HEK293T (cell line): ENCODE data around the gene THAP6.
"Not testable (repeated sequence)": the region's sequence is repeated elsewhere in the genome, so short reads cannot be mapped to it uniquely, and the experiment has no call there.

ENCODE experiments used
- CTCF ChIA-PET: fragments of 350-600 bp; formaldehyde crosslinking; extraction: SDS; loops from one replicate; lab custom pipeline; 2021; ENCODE audit warnings: antibody characterized with exemption, inconsistent platforms; lab: Yijun Ruan, JAX
- POLR2A ChIA-PET: fragments of 350-600 bp; formaldehyde crosslinking; extraction: SDS; loops from one replicate; lab custom pipeline; 2020; ENCODE audit warnings: antibody characterized with exemption, inconsistent platforms; lab: Yijun Ruan, JAX
- DNase-seq: peaks from one replicate; pipeline ENCODE4 v3.0.0; 2012; ENCODE audit warnings: mixed read lengths; ENCODE audit errors: extremely low spot score
- ARNT ChIP-seq: fragments of 450-650 bp; IDR thresholded peaks from 2 replicates; pipeline ENCODE4 v1.6.1; 2017; ENCODE audit warnings: mild to moderate bottlenecking
- BHLHE40 ChIP-seq: fragments of 450-650 bp; IDR thresholded peaks from 2 replicates; pipeline ENCODE4 v1.6.1; 2016; ENCODE audit warnings: mild to moderate bottlenecking, moderate library complexity, borderline replicate concordance
- CTBP1 ChIP-seq: fragments of 450-650 bp; IDR thresholded peaks from 2 replicates; pipeline ENCODE4 v1.6.1; 2016; ENCODE audit warnings: borderline replicate concordance
- ELF4 ChIP-seq: fragments of 450-650 bp; IDR thresholded peaks from 2 replicates; pipeline ENCODE4 v1.6.1; 2017; ENCODE audit warnings: antibody characterized with exemption
- FOXA1 ChIP-seq: fragments of 450-650 bp; IDR thresholded peaks from 2 replicates; pipeline ENCODE4 v1.6.1; 2016; ENCODE audit warnings: mild to moderate bottlenecking
- FOXK2 ChIP-seq: fragments of 450-650 bp; IDR thresholded peaks from 2 replicates; pipeline ENCODE4 v1.6.1; 2016; ENCODE audit warnings: mild to moderate bottlenecking
- FOXM1 ChIP-seq: fragments of 450-650 bp; IDR thresholded peaks from 2 replicates; pipeline ENCODE4 v1.6.1; 2017; ENCODE audit warnings: mild to moderate bottlenecking, borderline replicate concordance
- HDGF ChIP-seq: fragments of 450-650 bp; IDR thresholded peaks from 2 replicates; pipeline ENCODE4 v1.6.1; 2017; ENCODE audit warnings: antibody characterized with exemption, borderline replicate concordance
- L3MBTL2 ChIP-seq: fragments of 450-650 bp; conservative IDR thresholded peaks from 2 replicates; pipeline ENCODE4 v1.6.1; 2016; ENCODE audit warnings: mild to moderate bottlenecking
- LEF1 ChIP-seq: fragments of 450-650 bp; IDR thresholded peaks from 2 replicates; pipeline ENCODE4 v1.6.1; 2017; ENCODE audit warnings: mild to moderate bottlenecking, borderline replicate concordance
- NFRKB ChIP-seq: fragments of 450-650 bp; IDR thresholded peaks from 2 replicates; pipeline ENCODE4 v1.6.1; 2016; ENCODE audit warnings: mild to moderate bottlenecking, moderate library complexity
- SP1 ChIP-seq: fragments of 450-650 bp; IDR thresholded peaks from 2 replicates; pipeline ENCODE4 v1.6.1; 2017
- SUZ12 ChIP-seq: fragments of 450-650 bp; IDR thresholded peaks from 2 replicates; pipeline ENCODE4 v1.6.1; 2016; ENCODE audit warnings: mild to moderate bottlenecking
- TARDBP ChIP-seq: fragments of 450-650 bp; IDR thresholded peaks from 2 replicates; pipeline ENCODE4 v1.6.1; 2016
- ZNF384 ChIP-seq: fragments of 450-650 bp; IDR thresholded peaks from 2 replicates; pipeline ENCODE4 v1.6.1; 2016
- TF ChIP-seq, protein P1 (sequence below): fragments of 450-650 bp; IDR thresholded peaks from 2 replicates; pipeline ENCODE4 v1.6.1; 2016

Gene THAP6

DNA sequence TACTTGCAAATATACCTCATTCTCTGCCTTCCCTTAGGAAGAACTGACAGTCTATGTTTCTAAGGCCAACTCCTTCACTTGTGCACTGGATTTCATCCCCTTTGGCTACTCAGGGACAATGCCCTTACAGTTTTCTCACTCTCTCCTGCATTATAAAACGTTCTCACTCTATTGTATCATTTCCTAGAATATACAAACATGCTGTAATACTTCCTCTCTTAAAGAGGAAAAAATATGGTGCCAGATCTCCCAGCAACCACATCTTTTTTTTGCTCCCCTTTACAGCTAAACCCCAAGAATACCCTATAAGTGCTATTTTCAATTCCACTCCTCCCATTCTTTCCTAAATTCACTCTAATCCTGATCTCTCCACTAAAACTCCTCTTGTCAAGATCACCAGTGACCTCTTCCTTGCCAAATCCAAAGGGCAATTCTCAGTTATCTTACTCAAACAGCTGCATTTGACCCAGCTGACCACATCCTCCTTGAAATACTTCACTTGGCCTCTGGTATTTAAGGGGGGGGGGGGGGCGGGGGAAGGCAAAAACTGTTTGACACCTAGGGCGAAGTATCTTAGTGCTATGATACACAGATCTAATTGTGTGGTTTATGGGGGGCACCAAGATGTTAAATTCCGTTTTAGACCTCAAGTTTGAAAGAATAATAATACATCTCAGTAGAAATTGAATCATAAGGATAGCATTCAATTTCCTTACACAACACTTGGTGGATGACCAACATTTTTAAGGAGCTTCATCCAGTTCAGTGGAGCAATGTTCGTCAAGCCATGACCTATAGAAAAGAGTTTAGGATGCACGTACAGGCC lies 1.7 kb upstream of the THAP6 start:
- DNase-seq, result no peak
- TF ChIP-seq TARDBP, result no peak
- TF ChIP-seq NFRKB, result no peak
- no peak for TF ChIP-seq CTBP1
- no peak for TF ChIP-seq L3MBTL2
- TF ChIP-seq BHLHE40, result no peak
- no peak for TF ChIP-seq SP1
- no peak for TF ChIP-seq ELF4
- TF ChIP-seq FOXK2, result no peak
- TF ChIP-seq FOXM1, result no peak
- no peak for TF ChIP-seq ARNT
- POLR2A ChIA-PET, result interaction anchor here (0.8 to 2.1 kb wide), 2 partner anchors 19 to 44 kb away, joined by 3 to 8 read pairs; partner anchors contain the start of gene ODAPH
- CTCF ChIA-PET, result interaction anchor here (1.5 kb wide), 1 partner anchor 15 kb away, joined by 3 read pairs; no protein-coding TSS in a partner anchor

DNA sequence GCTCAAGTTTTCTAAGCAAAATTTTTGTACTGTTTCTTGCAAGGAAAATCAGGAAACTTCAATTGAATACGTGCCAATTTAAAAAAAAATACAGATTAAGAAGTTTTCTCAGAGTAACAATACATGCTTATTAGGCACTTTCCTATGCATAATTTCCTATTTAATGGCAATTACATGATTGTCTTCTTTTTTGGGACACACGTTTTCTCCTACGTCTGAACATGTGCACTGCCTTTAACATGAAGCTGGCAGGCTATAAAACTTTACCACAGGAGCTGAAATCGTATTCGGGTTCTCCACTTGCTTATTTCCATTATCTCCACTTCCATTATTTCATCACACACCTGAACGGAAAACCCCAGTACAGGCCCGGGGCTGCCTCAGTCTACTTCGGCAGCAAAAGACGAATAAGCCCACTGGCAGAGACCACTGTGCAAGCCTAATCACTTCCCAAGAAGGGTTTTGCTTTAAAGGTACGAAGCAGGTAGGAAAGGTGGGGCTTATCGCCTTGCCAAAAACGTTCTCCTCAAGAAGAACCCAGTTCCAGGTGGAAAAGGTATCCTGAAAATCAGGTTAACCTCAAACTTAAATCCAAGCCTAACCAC lies 645 bp upstream of the THAP6 start:
- ChIA-PET CTCF (interaction anchor here (1.3 to 1.5 kb wide), 2 partner anchors 14 to 29 kb away, joined by 3 read pairs; no protein-coding TSS in a partner anchor), POLR2A (interaction anchor here (1.1 to 2.1 kb wide), 9 partner anchors 8 to 579 kb away, joined by 3 to 12 read pairs (median 5); partner anchors contain the start of gene ODAPH)
- TF ChIP-seq CTBP1, result no peak
- TF ChIP-seq L3MBTL2, result peak; percentile 75
- TF ChIP-seq FOXA1, result no peak
- no peak for DNase-seq

DNA sequence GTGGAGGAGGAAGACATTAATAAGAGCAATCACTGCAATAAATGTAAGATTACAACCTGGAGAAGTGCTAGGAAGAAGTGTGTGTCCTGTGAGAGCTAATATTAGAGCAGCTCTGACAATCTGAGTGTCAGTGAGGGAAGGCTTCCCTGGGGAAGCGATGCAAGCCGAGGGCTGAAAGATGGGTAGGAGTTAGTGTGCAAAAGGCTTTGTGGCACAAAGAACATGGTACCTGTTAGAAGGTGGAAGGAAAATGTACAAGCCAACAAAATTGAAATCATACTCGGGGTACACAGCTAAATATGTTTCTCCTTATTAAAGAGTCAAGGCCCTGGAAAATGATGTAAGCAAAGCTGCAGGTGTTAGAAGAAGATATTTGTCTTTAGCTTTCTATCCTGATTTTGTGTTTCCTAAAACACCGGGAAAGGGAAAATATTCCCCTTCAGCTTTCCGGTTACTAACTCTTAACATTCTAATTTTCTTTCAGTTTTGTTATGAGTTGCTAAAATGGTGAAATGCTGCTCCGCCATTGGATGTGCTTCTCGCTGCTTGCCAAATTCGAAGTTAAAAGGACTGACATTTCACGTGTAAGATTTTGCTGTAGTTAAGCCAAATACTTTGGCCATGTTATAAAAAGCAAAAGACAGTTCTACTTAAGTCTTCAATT lies 808 bp downstream of the THAP6 start:
- no peak for DNase-seq
- TF ChIP-seq ARNT, result no peak
- TF ChIP-seq L3MBTL2, result no peak
- TF ChIP-seq, protein P1, sequence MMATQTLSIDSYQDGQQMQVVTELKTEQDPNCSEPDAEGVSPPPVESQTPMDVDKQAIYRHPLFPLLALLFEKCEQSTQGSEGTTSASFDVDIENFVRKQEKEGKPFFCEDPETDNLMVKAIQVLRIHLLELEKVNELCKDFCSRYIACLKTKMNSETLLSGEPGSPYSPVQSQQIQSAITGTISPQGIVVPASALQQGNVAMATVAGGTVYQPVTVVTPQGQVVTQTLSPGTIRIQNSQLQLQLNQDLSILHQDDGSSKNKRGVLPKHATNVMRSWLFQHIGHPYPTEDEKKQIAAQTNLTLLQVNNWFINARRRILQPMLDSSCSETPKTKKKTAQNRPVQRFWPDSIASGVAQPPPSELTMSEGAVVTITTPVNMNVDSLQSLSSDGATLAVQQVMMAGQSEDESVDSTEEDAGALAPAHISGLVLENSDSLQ, result no peak
- no peak for TF ChIP-seq NFRKB
- TF ChIP-seq BHLHE40, result no peak
- no peak for TF ChIP-seq SP1
- TF ChIP-seq FOXA1, result no peak
- CTCF ChIA-PET, result interaction anchor here (1.3 kb wide), 1 partner anchor 27 kb away, joined by 3 read pairs; no protein-coding TSS in a partner anchor
- POLR2A ChIA-PET, result interaction anchor here (0.8 to 2.1 kb wide), 12 partner anchors 8 to 580 kb away, joined by 3 to 12 read pairs (median 4); partner anchors contain the start of gene ODAPH

DNA sequence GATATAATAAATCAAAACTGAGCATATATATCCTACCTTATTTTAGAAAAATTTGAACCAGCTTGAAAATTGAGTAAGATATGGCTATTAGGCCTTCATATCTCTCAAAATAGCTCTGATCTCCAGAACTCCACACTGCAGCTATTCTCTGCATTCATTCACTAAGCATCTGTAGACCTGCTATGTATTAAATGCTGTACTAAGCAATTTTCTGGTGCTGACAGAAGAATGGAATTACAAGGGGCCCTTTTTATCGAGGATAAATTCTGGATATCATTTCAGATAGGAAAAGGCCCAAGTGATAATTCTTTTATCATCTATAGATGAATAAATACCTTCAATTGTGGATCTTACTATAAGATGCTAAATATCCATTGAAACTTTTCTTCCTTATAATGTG lies 1.9 kb downstream of the THAP6 start:
- DNase-seq, result no peak
- CTCF ChIA-PET, result no interaction called here
- no peak for TF ChIP-seq L3MBTL2
- no peak for TF ChIP-seq SP1
- TF ChIP-seq SUZ12, result no peak
- TF ChIP-seq HDGF, result no peak
- TF ChIP-seq, protein P1, result no peak
- TF ChIP-seq BHLHE40, result no peak
- TF ChIP-seq FOXM1, result no peak
- no peak for TF ChIP-seq NFRKB
- no peak for TF ChIP-seq ARNT
- no peak for TF ChIP-seq FOXA1
- TF ChIP-seq TARDBP, result no peak
- no peak for TF ChIP-seq FOXK2
- no peak for TF ChIP-seq LEF1
- no peak for TF ChIP-seq ELF4
- TF ChIP-seq CTBP1, result no peak
- no peak for TF ChIP-seq ZNF384
- POLR2A ChIA-PET, result no interaction called here

DNA sequence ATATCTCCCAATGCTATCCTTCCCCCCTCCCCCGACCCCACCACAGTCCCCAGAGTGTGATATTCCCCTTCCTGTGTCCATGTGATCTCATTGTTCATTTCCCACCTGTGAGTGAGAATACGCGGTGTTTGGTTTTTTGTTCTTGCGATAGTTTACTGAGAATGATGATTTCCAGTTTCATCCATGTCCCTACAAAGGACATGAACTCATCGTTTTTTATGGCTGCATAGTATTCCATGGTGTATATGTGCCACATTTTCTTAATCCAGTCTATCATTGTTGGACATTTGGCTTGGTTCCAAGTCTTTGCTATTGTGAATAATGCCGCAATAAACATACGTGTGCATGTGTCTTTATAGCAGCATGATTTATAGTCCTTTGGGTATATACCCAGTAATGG lies 5.2 kb downstream of the THAP6 start:
- POLR2A ChIA-PET, CTCF ChIA-PET, DNase-seq: not testable (repeated sequence)

DNA sequence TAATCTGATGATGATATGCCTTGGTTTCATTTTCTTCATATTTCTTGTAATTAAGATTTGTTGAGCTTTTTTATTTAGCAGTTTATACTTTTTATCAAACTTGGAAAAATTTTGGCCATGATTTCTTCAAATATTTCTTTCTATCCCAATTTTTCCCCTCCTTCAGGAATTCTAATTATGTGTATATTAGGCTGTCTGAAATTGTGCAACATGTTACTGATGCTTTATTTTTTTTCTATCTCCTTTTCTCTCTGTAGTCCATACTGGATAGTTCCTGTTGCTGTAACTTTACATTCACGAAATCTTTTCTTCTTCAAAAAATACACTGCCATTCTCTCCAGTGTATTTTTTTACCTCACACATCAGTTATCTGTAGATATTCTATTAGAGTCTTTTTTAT lies 10.8 kb downstream of the THAP6 start:
- no peak for DNase-seq
- CTCF ChIA-PET, result no interaction called here
- TF ChIP-seq SP1 (no peak), ELF4 (no peak), LEF1 (no peak), FOXK2 (no peak), CTBP1 (no peak), L3MBTL2 (no peak), SUZ12 (no peak), BHLHE40 (no peak), FOXA1 (no peak), NFRKB (no peak), HDGF (no peak), TARDBP (no peak), FOXM1 (no peak), ZNF384 (no peak), ARNT (no peak)
- TF ChIP-seq, protein P1, result no peak
- POLR2A ChIA-PET, result interaction anchor here (2.2 kb wide), 1 partner anchor 11 kb away, joined by 10 read pairs; the partner anchor contains the start of genes RCHY1 and THAP6
